ENCODE data around the gene ZNF564.

DNA sequence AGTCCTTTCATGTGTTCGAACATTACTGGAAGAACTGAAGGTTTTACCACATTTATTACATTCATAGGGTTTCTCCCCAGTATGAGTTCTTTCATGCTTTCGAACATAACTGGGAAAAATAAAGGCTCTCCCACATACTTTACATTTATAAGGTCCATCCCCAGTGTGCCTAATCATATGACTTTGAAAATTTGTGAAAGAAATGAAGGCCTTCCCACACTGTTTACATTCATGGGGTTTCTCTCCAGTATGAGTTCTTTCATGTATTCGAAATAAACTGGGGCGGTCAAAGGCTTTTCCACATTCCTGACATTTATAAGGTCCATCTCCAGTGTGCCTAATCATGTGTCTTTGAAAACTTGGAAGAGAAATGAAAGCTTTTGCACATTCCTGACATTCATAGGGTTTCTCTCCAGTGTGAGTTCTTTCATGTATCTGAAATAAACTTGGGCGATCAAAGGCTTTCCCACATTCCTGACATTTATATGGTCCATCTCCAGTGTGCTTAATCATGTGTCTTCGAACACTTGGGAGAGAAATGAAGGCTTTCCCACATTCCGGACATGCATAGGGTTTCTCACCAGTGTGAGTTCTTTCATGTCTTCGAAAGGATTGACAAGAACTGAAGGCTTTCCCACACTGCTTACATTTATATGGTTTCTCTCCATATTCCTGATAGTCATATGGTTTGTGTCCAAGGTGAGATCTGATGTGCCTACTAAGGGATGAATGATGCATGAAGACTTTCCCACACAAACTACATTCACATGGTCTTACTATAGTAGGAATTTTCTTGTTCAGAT lies 24.0 kb downstream of the ZNF564 start:
- TF ChIP-seq YY1 (IDR thresholded peaks at IDR 0.05; ENCODE audit: insufficient read depth, insufficient read length) (no peak), SUZ12 (IDR thresholded peaks at IDR 0.05; ENCODE audit: extremely low read depth, insufficient read depth, insufficient read length) (no peak), ZNF274 (IDR thresholded peaks at IDR 0.05; ENCODE audit: low read depth, low read length) (peak; percentile 93)

Data from NT2/D1 (cell line).